ENCODE data around the gene ERN1.

ERN1 gene

DNA sequence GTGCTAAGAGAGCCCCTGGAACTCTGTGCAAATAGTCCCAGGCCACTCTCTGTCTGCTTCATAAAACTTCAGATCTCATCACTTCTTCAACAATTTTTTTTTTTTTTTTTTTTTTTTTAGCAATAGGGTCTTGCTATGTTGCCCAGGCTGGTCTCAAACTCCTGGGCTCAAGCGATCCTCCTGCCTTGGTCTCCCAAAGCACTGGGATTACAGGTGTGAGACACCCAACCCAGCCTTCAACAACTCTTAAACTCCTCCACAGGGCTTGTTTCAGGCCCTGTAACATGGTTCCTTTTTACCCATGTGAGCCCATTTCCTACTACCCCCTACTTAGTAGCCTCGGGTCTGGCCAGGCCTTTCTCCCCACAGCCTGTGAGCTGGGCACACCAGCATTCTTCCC lies 70.2 kb downstream of the ERN1 start:
- DNase-seq (ENCODE audit: low spot score): no peak

- DNase-seq (ENCODE audit: low spot score): no peak
These were observed 71.3 kb downstream of the ERN1 start for GRCh38 chr17:64058621-64059020.

DNA sequence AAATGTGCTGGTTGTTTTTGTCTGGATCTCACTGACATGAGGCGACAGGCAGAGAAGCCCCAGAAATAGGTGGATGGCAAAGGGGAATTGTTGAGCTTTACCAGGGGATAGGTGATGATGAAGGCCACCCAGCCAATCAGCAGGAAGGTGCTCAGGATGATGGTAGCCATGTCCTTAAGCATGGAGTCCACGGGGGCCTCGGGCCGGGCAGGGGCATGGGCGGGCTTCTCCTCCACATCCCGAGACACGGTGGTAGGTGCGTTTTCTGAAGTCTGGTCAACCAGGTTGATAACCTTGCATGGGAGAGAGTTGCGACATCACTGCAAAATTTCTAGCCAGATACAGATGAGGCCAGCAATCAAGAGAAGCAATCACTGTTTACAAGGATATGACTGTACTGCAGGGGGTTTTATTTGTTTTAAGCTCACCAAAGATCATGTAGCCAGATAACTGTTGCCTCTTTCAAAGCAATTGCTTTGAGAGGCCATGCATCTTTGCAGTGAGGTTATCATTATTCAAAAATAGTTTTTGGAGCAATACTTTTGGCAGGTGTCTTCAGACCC lies 72.2 kb downstream of the ERN1 start:
- no peak for DNase-seq (ENCODE audit: low spot score)

- DNase-seq (ENCODE audit: low spot score): no peak
These were observed 73.5 kb downstream of the ERN1 start for GRCh38 chr17:64056269-64057005.

DNA sequence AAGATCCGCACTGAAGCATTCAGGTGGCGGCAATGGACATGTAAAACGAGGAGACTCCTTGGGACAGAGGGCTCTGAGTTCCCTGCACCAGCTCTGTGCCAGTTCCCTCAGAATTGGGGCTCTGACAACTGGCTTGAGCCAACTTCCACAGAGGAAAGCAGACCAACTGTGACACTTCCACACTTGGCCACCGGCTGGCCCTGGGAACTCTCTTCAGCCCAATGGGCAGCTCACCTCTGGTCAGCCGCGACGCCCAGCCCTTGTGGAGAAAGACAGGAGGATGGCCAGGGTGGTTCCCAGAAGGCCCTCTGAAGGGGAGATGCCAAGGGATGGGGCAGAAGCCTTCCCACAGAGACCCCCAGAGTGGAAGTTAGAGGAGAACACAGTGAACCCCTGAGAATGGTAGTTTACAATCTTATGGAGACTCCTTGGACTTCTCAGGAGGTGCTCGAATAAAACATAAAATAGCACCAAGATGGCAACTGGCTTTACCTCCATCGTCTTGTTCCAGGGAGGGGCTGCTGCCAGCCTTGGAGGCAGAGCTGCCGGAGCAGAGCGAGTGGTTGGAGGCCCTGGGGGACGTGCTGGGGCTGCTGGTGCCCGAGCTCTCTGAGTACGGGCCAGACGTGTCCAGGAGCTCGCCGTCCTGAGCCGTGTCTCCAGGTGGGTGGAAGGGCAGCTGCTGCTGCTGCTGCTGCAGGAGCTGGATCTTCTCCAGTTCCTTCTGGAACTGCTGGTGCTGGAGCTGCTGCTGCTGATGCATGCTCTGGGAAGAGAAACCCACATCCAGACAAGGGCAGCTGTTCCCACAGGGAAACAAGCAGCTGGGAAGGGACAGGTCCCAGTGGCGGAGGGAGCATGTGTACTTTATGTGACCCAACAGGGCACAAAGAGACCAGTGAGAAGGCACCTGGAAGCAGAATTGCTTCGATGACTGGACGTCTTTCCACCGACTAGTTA lies 74.5 kb downstream of the ERN1 start:
- no peak for DNase-seq (ENCODE audit: low spot score)

- no peak for DNase-seq (ENCODE audit: low spot score)
These were observed 75.6 kb downstream of the ERN1 start for GRCh38 chr17:64054304-64054703.

GRCh38 chr17:64053101-64053500 lies 76.8 kb downstream of the ERN1 start:
- no peak for DNase-seq (ENCODE audit: low spot score)

DNA sequence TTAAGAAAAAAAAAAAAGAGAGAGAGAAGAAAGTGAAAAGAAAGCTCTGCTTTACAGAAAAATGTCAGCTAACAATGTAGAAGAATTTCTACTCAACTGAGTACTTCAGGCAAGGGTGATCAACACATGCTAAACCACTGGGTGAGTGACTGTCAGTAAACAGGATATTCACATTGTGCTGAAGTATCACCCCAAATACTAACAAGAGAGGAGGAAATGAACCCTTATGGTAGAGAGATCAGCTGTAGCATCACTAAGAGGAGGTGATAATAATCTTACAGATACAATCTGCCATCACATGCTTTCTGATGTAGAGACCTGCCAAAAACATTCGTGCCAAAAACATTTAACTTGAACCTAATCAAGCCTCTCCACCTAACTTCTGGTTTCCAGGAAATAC lies 78.8 kb downstream of the ERN1 start:
- no peak for DNase-seq (ENCODE audit: low spot score)

- no peak for DNase-seq (ENCODE audit: low spot score)
These were observed 81.1 kb downstream of the ERN1 start for GRCh38 chr17:64048805-64049204.

- DNase-seq (ENCODE audit: low spot score): no peak
These were observed 84.8 kb downstream of the ERN1 start for GRCh38 chr17:64045176-64045575.

GRCh38 chr17:64042700-64043485 lies 87.1 kb downstream of the ERN1 start:
- DNase-seq (ENCODE audit: low spot score): no peak

DNA sequence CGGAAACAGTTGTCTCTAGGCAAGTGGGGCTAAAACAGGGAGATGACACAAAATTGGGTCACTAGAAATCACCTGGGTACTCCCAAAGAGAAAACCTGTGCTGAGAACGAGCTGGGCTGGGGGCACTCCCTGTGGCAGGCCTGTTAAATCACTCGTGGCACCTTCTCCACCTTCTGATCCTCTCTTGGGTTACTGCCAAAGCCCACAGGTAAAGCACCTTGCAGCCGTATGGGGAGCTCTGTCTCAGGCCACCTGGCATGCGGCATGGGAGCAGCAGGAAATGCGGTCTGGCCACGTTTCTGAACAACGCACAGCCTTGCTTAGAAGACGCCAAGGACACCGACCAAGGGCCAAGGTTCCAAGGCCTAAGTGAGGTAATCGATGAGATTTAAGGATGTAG lies 88.0 kb downstream of the ERN1 start:
- no peak for DNase-seq (ENCODE audit: low spot score)

DNA sequence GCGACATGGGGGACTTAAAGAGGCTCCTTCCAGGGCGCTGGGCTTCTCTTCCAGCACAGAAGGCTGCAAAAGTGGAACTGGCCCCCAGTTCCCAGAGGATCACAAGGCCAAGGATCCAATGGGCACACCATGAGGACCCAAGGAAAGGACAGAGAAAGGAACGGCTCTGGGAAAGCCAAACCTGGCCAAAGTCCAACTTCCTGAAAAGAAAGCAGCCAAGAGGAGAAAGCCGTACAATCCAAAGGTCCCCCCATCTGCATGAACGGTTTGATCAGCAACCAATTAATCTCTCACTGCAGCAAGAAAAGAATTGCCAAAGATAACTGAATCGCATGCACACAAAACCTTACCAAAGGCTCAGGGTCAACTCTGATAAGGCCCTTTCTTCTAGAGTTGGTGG lies 89.7 kb downstream of the ERN1 start:
- no peak for DNase-seq (ENCODE audit: low spot score)

DNA sequence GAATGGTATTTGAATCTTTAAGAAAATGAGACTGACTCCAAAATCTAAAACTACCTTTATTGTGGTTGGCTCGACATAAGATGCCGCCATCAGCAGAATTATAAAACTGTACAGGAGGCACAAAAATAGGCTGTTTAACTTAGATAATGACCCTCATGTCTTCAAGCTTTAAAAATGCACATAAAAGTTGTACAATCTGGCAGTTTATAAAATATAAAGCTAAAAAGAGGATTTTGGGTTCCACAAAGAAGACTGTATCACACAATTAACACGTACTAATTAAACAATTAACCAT lies 90.9 kb downstream of the ERN1 start:
- no peak for DNase-seq (ENCODE audit: low spot score)

DNA sequence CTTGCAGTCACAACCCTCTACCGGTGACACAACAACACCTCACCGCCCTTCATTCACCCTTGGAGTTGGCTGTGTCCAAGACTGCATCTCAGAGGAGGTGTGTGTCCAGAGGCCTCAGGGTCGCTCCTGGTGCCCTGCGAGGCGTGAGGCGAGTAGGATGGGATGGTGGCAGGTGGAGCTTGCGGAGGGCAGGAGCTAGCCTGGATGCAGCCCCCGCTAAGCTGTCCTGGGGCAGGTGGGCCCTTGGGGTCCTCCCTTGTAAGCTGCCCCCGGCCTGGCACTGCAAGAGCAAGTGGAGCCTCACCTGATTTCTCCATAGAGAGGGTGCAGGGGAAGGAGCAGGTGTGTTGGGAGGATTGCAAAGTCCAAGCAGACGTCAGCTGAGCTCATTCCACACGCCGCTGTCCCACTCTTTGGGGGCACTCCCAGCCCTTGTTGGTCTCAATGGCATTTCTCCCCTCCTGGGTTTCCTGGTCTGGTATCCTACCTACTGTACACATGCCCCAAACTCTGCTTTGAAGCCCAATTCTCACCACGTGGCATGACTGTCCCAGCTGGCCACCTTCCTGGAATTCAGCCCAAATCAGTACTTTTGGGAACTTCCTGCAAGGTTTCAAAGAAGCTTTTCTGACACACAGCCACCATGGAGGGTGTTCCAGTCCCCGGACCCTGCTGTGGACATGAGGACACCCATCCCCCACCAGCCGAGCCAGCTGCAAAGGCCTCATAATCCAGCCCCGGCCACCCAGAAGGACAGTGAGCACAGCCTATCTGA lies 91.4 kb downstream of the ERN1 start:
- DNase-seq (ENCODE audit: low spot score): no peak

DNA sequence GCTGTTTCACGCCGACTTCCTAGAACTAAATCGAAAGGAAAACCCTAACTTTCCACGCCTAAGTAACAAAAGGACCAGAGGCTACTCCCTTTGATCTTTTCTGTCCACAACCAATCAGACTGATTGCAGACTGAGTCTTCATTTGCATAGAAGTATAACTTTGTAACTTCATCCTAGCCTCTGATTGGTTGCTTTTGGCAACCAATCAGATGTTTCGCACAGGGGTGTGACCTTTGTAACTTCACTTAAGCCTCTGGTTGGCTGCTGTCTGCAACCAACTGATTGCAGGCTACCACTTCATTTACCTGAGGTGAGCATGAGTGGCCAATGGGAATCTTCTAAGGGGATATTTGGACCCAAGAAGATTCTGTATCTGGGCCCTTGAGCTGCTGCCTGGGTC lies 92.1 kb downstream of the ERN1 start:
- DNase-seq (ENCODE audit: low spot score): no peak

- DNase-seq (ENCODE audit: low spot score): no peak
These were observed 92.8 kb downstream of the ERN1 start for GRCh38 chr17:64037180-64037579.

GRCh38 chr17:64036198-64036922 lies 93.6 kb downstream of the ERN1 start:
- DNase-seq (ENCODE audit: low spot score): no peak

DNA sequence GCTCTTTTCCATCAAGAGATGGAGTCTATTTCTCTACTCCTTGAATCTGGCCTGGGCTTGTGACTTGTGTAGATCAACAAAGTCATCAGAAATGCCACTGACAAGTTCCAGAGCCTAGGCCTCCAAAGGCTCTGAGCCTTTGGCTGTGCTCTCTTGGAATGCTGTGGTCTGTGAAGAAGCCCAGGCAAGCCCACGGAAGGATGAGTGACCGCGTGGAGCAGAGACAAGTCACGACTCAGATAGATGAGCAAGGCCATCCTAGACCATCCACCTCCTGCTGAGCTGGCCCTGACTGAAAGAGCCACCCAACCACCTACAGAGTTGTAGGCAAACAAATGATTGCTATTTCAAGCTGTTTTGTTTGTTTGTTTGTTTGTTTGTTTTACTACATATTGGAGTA lies 97.9 kb downstream of the ERN1 start:
- no peak for DNase-seq (ENCODE audit: low spot score)

DNA sequence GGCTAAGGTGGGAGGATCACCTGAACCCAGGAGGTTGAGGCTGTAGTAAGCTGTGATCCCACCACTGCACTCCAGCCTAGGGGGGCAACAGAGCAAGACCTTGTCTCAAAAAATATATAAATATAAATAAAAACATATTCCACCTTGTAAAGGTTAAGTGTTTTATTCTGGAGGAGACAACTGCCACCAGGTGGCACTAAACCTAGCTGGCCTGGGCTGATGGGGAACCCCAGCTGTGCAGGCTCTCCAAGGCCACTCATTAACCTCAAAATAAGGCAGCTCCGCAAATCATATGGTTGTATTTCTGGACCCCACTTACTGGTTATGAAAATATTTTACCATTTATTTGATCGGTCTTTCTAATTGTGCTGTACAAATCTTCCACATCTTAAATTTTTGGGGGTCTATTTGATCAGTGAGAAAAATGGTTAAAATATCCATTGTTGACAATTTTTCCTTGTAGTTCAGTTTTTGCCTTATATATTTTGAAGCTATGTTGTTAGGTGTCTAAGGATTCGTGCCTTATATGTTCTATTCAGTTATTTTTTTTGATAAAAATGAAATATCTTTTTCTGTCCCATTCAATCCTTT lies 101.0 kb downstream of the ERN1 start:
- peak; percentile 81 for DNase-seq (ENCODE audit: low spot score)

Data from hematopoietic multipotent progenitor cell treated with erythropoietin and hydrocortisone succinate and interleukin-3 and kit ligand, for 17 days (in vitro differentiated cells).